ENCODE measurements around the gene FGR.

FGR gene

GRCh38 chr1:27668121-27668807 is 33.3 kb upstream of the FGR start:
- peaks cover 12% of the 10 kb centered on the region for H3K27me3 ChIP-seq (ENCODE audit: control insufficient read depth, insufficient read depth, low read length)
- no peaks in the 10 kb centered on the region for H3K9me3 ChIP-seq (ENCODE audit: control insufficient read depth, insufficient read depth, low read length)
- H3K4me1 ChIP-seq (ENCODE audit: control insufficient read depth, insufficient read depth, low read length), result peaks cover 5% of the 10 kb centered on the region
- no peak overlapping the region for H3K9ac ChIP-seq (ENCODE audit: low read depth, low read length)
- no peaks in the 10 kb centered on the region for H3K36me3 ChIP-seq (ENCODE audit: control insufficient read depth, insufficient read depth, low read length)
- no peak overlapping the region for H3K4me3 ChIP-seq (ENCODE audit: low read depth, low read length)

GRCh38 chr1:27666791-27667254 is 31.8 kb upstream of the FGR start:
- no peaks in the 10 kb centered on the region for H3K9me3 ChIP-seq (ENCODE audit: control insufficient read depth, insufficient read depth, low read length)
- H3K27me3 ChIP-seq (ENCODE audit: control insufficient read depth, insufficient read depth, low read length), result peaks cover 12% of the 10 kb centered on the region
- H3K4me3 ChIP-seq (ENCODE audit: low read depth, low read length), result no peak overlapping the region
- H3K36me3 ChIP-seq (ENCODE audit: control insufficient read depth, insufficient read depth, low read length), result no peaks in the 10 kb centered on the region
- no peak overlapping the region for H3K9ac ChIP-seq (ENCODE audit: low read depth, low read length)
- peaks cover 6% of the 10 kb centered on the region for H3K4me1 ChIP-seq (ENCODE audit: control insufficient read depth, insufficient read depth, low read length)

- H3K9me3 ChIP-seq (ENCODE audit: control insufficient read depth, insufficient read depth, low read length), result no peaks in the 10 kb centered on the region
- no peaks in the 10 kb centered on the region for H3K36me3 ChIP-seq (ENCODE audit: control insufficient read depth, insufficient read depth, low read length)
- no peak overlapping the region for H3K9ac ChIP-seq (ENCODE audit: low read depth, low read length)
- peaks cover 12% of the 10 kb centered on the region for H3K27me3 ChIP-seq (ENCODE audit: control insufficient read depth, insufficient read depth, low read length)
- H3K4me1 ChIP-seq (ENCODE audit: control insufficient read depth, insufficient read depth, low read length), result peaks cover 6% of the 10 kb centered on the region
- no peak overlapping the region for H3K4me3 ChIP-seq (ENCODE audit: low read depth, low read length)
Measured at GRCh38 chr1:27666294-27666693, 31.3 kb upstream of the FGR start.

DNA sequence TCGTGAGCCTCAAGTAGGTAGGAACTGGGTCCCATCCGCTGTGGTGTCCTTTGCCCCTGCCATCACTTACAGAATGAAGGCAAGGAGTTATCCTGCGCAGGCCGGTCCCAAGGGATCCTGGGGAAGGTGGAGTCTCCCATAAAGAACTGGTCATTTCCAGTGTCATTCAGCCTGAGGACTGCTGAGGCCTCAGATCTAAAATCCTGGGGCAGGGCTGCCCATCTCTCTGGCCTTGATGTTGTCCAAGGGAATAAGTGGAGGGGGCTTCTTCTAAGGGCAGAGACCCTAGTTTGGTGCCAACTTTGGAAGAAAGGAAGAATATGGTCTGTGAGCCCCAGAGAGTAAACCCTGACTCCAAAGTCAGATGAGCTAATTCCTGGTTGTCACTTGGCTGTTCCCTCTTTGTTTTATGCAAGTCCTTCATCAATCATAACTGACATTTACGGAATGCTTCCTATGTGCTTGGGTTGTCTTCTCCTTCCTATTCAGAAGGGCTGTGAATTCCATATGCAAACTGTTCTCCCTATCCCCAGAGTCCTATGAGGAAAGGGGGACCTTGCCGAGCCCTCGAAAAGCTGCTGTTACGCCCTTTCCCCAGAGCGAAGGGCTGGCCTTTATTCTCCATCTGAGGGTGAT is 30.1 kb upstream of the FGR start:
- Histone ChIP-seq H3K4me3 (ENCODE audit: low read depth, low read length) (no peak overlapping the region), H3K9me3 (ENCODE audit: control insufficient read depth, insufficient read depth, low read length) (no peaks in the 10 kb centered on the region), H3K36me3 (ENCODE audit: control insufficient read depth, insufficient read depth, low read length) (no peaks in the 10 kb centered on the region), H3K4me1 (ENCODE audit: control insufficient read depth, insufficient read depth, low read length) (peaks cover 7% of the 10 kb centered on the region), H3K27me3 (ENCODE audit: control insufficient read depth, insufficient read depth, low read length) (peaks cover 15% of the 10 kb centered on the region), H3K9ac (ENCODE audit: low read depth, low read length) (no peak overlapping the region)

GRCh38 chr1:27664291-27664690 is 29.3 kb upstream of the FGR start:
- Histone ChIP-seq H3K4me3 (ENCODE audit: low read depth, low read length) (no peak overlapping the region), H3K36me3 (ENCODE audit: control insufficient read depth, insufficient read depth, low read length) (no peaks in the 10 kb centered on the region), H3K4me1 (ENCODE audit: control insufficient read depth, insufficient read depth, low read length) (peaks cover 6% of the 10 kb centered on the region), H3K9me3 (ENCODE audit: control insufficient read depth, insufficient read depth, low read length) (no peaks in the 10 kb centered on the region), H3K27me3 (ENCODE audit: control insufficient read depth, insufficient read depth, low read length) (peaks cover 7% of the 10 kb centered on the region), H3K9ac (ENCODE audit: low read depth, low read length) (no peak overlapping the region)

GRCh38 chr1:27662707-27663393 is 27.9 kb upstream of the FGR start:
- H3K36me3 ChIP-seq (ENCODE audit: control insufficient read depth, insufficient read depth, low read length), result no peaks in the 10 kb centered on the region
- peaks cover 6% of the 10 kb centered on the region for H3K27me3 ChIP-seq (ENCODE audit: control insufficient read depth, insufficient read depth, low read length)
- no peak overlapping the region for H3K9ac ChIP-seq (ENCODE audit: low read depth, low read length)
- H3K4me3 ChIP-seq (ENCODE audit: low read depth, low read length), result no peak overlapping the region
- H3K4me1 ChIP-seq (ENCODE audit: control insufficient read depth, insufficient read depth, low read length), result peaks cover 14% of the 10 kb centered on the region
- H3K9me3 ChIP-seq (ENCODE audit: control insufficient read depth, insufficient read depth, low read length), result no peaks in the 10 kb centered on the region

- Histone ChIP-seq H3K9ac (ENCODE audit: low read depth, low read length) (no peak overlapping the region), H3K4me1 (ENCODE audit: control insufficient read depth, insufficient read depth, low read length) (peaks cover 14% of the 10 kb centered on the region), H3K36me3 (ENCODE audit: control insufficient read depth, insufficient read depth, low read length) (no peaks in the 10 kb centered on the region), H3K4me3 (ENCODE audit: low read depth, low read length) (no peak overlapping the region), H3K27me3 (ENCODE audit: control insufficient read depth, insufficient read depth, low read length) (peaks cover 6% of the 10 kb centered on the region), H3K9me3 (ENCODE audit: control insufficient read depth, insufficient read depth, low read length) (no peaks in the 10 kb centered on the region)
Measured at GRCh38 chr1:27662261-27662660, 27.3 kb upstream of the FGR start.

DNA sequence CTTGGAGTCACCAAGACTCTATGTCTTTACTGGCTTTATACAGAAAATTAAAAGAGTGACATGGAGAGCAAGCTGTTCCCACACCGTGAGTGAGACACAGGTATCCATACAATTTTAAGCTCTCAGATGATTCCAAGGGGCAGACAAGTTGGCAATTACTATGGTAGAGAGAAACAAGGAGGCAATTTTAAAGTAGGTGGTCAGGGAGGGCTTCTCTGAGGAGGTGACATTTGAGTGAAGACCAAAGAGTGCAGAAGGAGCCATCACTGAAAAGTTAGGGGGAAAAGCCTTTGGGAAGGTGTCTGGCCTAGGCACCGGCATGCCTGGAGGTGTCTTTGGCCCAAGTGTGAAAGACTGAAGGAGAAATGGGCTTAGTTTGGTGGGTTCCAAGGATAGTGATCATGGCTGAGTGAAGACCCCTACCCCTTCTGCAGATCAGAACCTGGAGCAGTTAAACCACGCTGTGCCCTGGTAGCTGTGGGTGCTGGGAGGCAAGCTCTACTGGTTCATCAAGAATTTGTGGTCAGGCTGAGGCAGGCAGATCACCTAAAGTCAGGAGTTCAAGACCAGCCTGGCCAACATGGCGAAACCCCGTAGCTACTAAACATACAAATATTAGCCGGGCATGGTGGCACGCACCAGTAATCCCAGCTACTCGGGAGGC is 26.6 kb upstream of the FGR start:
- Histone ChIP-seq H3K27me3 (ENCODE audit: control insufficient read depth, insufficient read depth, low read length) (peaks cover 6% of the 10 kb centered on the region), H3K4me1 (ENCODE audit: control insufficient read depth, insufficient read depth, low read length) (peaks cover 14% of the 10 kb centered on the region), H3K4me3 (ENCODE audit: low read depth, low read length) (no peak overlapping the region), H3K9ac (ENCODE audit: low read depth, low read length) (no peak overlapping the region), H3K36me3 (ENCODE audit: control insufficient read depth, insufficient read depth, low read length) (no peaks in the 10 kb centered on the region), H3K9me3 (ENCODE audit: control insufficient read depth, insufficient read depth, low read length) (no peaks in the 10 kb centered on the region)

- no peaks in the 10 kb centered on the region for H3K9me3 ChIP-seq (ENCODE audit: control insufficient read depth, insufficient read depth, low read length)
- no peak overlapping the region for H3K9ac ChIP-seq (ENCODE audit: low read depth, low read length)
- H3K27me3 ChIP-seq (ENCODE audit: control insufficient read depth, insufficient read depth, low read length), result peaks cover 6% of the 10 kb centered on the region
- H3K4me1 ChIP-seq (ENCODE audit: control insufficient read depth, insufficient read depth, low read length), result peaks cover 20% of the 10 kb centered on the region
- H3K4me3 ChIP-seq (ENCODE audit: low read depth, low read length), result peak overlapping the region; percentile 14
- no peaks in the 10 kb centered on the region for H3K36me3 ChIP-seq (ENCODE audit: control insufficient read depth, insufficient read depth, low read length)
Measured at GRCh38 chr1:27660300-27660835, 25.4 kb upstream of the FGR start.

DNA sequence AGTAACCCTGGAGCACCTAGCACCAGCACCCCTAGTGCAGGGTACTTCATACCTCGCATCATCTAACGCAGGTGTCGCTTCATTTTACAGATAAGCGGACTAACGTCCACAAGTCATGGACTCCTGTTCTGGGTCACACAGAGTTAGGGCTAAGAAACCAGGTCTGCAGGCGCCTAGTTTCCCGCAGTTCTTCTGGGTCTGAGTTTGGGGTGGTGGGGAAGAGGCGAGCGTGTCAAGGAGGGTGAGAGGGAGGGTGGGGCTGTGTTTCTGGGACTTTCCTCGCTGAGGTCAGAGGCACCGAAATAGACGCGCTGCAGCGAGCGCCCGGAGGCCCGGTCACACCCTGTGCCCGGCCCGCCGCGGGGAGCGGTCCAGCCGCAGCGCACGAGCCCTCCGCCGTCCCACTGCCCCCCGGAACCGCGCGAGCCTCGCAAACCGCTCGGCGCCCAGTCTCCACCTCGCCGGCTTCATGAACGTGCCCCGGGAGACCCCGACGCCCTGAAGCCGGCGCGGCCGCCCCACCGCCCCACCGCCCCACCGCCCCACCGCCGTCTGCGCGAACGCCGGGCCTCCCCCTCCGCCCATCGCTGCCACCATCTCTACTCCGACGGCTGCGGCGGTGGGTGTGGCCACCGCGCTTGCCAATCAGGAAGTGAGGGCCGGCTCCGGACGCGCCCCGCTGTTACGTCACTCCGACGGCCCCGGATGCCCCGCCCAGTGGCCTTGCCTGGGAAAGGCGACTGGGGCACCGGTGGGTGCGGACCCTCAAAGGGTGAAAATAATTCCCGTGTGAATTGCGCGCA is 24.7 kb upstream of the FGR start:
- Histone ChIP-seq H3K9me3 (ENCODE audit: control insufficient read depth, insufficient read depth, low read length) (no peaks in the 10 kb centered on the region), H3K4me1 (ENCODE audit: control insufficient read depth, insufficient read depth, low read length) (peaks cover 24% of the 10 kb centered on the region), H3K27me3 (ENCODE audit: control insufficient read depth, insufficient read depth, low read length) (peaks cover 6% of the 10 kb centered on the region), H3K36me3 (ENCODE audit: control insufficient read depth, insufficient read depth, low read length) (no peaks in the 10 kb centered on the region), H3K4me3 (ENCODE audit: low read depth, low read length) (peak overlapping the region; percentile 66), H3K9ac (ENCODE audit: low read depth, low read length) (peak overlapping the region; percentile 16)

Measured in iPS-15b (cell line).